MM.1S (cell line): ENCODE measurements around the gene PHLPP2.

Source experiments
- EZH2 ChIP-seq: fragments of 300-600 bp; sonication (generic); optimal IDR thresholded peaks from 2 replicates; pipeline ENCODE3; 2017; ENCODE audit warnings: low read depth, mild to moderate bottlenecking, antibody characterized with exemption, low read length, mixed read lengths
- TF ChIP-seq, protein P1 (sequence below): fragments of 300-600 bp; sonication (generic); IDR thresholded peaks from 2 replicates; pipeline ENCODE4 v1.5.1; 2016; ENCODE audit warnings: antibody characterized with exemption, low read length, mixed read lengths

DNA sequence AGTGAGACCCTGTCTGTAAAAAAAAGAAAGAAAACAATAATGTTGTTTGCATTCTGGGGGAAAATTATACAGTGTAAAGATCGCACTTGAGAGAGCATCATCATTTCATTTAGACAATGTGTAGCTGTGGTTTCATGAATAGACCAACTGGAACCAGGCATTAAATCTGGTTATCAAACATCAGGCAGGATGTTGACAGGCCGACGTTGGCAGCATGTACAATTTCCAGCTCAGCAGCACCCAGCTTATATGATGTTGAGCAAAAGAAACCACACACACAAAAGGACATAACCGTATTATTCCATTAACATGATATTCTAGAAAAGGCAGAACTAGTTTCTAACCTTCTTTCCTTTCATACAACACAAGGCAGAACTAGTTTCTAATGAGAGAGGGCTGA lies 92.7 kb downstream of the PHLPP2 start:
- TF ChIP-seq, protein P1, sequence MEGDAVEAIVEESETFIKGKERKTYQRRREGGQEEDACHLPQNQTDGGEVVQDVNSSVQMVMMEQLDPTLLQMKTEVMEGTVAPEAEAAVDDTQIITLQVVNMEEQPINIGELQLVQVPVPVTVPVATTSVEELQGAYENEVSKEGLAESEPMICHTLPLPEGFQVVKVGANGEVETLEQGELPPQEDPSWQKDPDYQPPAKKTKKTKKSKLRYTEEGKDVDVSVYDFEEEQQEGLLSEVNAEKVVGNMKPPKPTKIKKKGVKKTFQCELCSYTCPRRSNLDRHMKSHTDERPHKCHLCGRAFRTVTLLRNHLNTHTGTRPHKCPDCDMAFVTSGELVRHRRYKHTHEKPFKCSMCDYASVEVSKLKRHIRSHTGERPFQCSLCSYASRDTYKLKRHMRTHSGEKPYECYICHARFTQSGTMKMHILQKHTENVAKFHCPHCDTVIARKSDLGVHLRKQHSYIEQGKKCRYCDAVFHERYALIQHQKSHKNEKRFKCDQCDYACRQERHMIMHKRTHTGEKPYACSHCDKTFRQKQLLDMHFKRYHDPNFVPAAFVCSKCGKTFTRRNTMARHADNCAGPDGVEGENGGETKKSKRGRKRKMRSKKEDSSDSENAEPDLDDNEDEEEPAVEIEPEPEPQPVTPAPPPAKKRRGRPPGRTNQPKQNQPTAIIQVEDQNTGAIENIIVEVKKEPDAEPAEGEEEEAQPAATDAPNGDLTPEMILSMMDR: no peak
- no peak for TF ChIP-seq EZH2
